Aorta (tissue), 5 donors: ENCODE measurements around the gene FERMT1. TPM values are rescaled to one million over a fixed set of nuclear protein-coding genes. Genes with fewer than 3 reads are reported as not detected.
"Not testable (repeated sequence)": the region's sequence is repeated elsewhere in the genome, so short reads cannot be mapped to it uniquely, and the experiment has no call there.

Experiments used
- ATAC-seq: fragments of 200-7000 bp; cut with Tn5 transposase; one replicate; pipeline ENCODE4 v1.9.1; 2022; ENCODE audit warnings: moderate library complexity; ENCODE audit not compliant: low FRiP score
- DNase-seq, 2 donors: peaks; one replicate each; pipeline ENCODE4 v3.0.0-alpha.2; 2020
- H3K27ac ChIP-seq, 2 donors: one replicate each; pipeline ENCODE4 v1.5.1; 2013; ENCODE audit warnings: low read length in 2 of 2, mild to moderate bottlenecking in 2 of 2, moderate library complexity in 2 of 2, control low read depth in 1 of 2, inconsistent platforms in 1 of 2, low read depth in 1 of 2
- H3K27me3 ChIP-seq, 2 donors: one replicate each; pipeline ENCODE4 v1.6.1; 2013; ENCODE audit warnings: control low read depth in 1 of 2, low read length in 1 of 2, mild to moderate bottlenecking in 1 of 2, moderate library complexity in 1 of 2; ENCODE audit not compliant: insufficient read depth in 2 of 2, control insufficient read depth in 1 of 2
- H3K36me3 ChIP-seq, 2 donors: one replicate each; pipeline ENCODE4 v1.6.1; 2013; ENCODE audit warnings: control low read depth in 1 of 2, low read length in 1 of 2, mild to moderate bottlenecking in 1 of 2; ENCODE audit not compliant: insufficient read depth in 2 of 2, control insufficient read depth in 1 of 2
- H3K4me1 ChIP-seq, 2 donors: one replicate each; pipeline ENCODE4 v1.6.1; 2013; ENCODE audit warnings: low read length in 2 of 2, control low read depth in 1 of 2, mild to moderate bottlenecking in 1 of 2, moderate library complexity in 1 of 2; ENCODE audit not compliant: insufficient read depth in 2 of 2, control insufficient read depth in 1 of 2
- H3K4me3 ChIP-seq, 2 donors: one replicate each; pipeline ENCODE4 v1.5.1; 2013; ENCODE audit warnings: low read length in 2 of 2, control low read depth in 1 of 2, mild to moderate bottlenecking in 1 of 2
- H3K9me3 ChIP-seq: one replicate; pipeline ENCODE4 v1.6.1; 2013; ENCODE audit warnings: mild to moderate bottlenecking, low read length; ENCODE audit not compliant: control insufficient read depth
- WGBS, 2 donors: extraction: QIAGEN DNeasy Blood & Tissue Kit; methylation state at CpG; one replicate each; pipeline ENCODE4 v1.1.7; 2013; 5-methylcytosine and 5-hydroxymethylcytosine counted together
- intact Hi-C, 2 donors: fragments of 100-400 bp; cut with DNase I; formaldehyde crosslinking; loops; one replicate each; pipeline versions ENCODE4 v1.14.2 to v1.15.0; 2022
- polyA plus RNA-seq, 2 donors: library from polyadenylated mRNA; stranded (reverse); fragments of 200-250 nt; gene quantifications; one replicate each; pipeline ENCODE4 v1.2.3, GENCODE V29; 2013
- total RNA-seq, 2 donors: library from RNA; stranded (reverse); fragmentation: NEBNext Ultra II Directional; extraction: Animal tissue kit (Norgen Biotek cat#: 25700); gene quantifications; one replicate each; pipeline ENCODE4 v1.2.1, GENCODE V29; 2021
- donor health status: healthy with polysubstance abuse.
- donor health status: Bipolar disorder and iron deficiency.
- donor health status: DM: no; HTN: no; CAD: no.
- donor health status: DM: no; HTN: no; CAD: no.
- donor health status: DM: yes; HTN: yes; CAD: no.

Gene FERMT1
- total and polyA plus RNA-seq, 4 donors: 0.03 to 1.5 (median 0.76) TPM

DNA sequence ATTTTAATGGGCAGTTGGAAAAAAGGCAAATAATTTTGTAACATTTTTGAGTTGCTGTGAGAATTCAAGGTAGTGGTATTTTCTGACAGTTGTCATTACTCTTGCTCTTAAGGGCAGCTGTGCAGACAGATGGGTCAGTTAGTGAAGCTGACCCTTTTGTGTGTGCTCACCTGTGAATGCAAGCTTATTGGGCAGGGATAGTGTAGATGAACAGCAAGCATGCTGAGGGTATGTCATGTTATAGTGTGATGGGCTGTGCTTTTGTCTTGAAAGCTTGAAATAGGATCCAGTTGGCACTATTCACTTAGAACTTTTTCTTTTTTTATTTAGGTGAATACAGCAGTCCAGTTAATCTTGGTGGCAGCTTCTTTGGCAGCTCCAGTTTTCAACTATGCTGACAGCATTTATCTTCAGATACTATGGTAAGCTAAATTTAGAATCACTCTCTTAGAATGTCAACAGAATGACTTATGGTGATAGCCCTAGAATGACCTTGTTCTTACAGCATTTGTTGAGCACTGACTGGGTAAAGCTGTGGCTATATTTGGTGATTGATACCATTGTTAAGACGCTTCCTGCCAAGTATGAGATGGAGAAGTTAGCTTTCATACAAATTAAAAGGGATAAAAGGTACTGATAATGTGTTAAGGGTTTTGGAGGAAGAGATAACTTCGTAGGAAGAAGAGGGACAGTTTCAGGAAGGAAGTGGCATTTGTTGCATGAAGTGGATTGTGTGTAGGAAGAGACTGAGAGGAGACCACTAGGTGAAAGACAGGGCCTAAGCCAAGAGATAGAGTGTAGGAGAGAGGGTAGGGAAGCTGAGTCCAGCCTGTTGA lies 88.5 kb downstream of the FERMT1 start:
- DNase-seq (no peak), ATAC-seq (no peak)
- intact Hi-C loops: no loop called here
- no peaks in the 10 kb centered on the region for H3K27me3 ChIP-seq
- H3K36me3 ChIP-seq: peaks cover 3 to 7% of the 10 kb centered on the region in 2 donors
- H3K9me3 ChIP-seq: no peaks in the 10 kb centered on the region
- WGBS, 2 donors: 13 to 18% methylated on average over 2 of the region's 2 CpGs
- H3K4me3 ChIP-seq: no peak overlapping the region
- H3K27ac ChIP-seq: peak overlapping the region in 1 of 2 donors; percentile 57
- peaks cover 4 to 5% of the 10 kb centered on the region in 2 donors for H3K4me1 ChIP-seq

DNA sequence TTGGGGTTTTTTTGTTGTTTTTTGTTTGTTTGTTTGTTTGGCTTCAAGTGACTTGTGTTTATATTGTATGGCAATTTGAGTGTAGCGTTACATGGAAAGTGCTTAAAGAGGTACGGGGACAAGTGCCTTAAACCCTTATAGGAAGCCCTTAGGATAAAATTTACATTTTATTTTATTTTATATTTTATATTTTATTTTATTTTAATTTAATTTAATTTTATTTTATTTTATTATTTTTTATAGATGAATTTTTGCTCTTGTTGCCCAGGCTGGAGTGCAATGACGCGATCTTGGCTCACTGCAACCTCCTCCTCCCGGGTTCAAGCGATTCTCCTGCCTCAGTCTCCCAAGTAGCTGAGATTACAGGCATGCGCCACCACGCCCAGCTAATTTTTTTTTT lies 89.9 kb downstream of the FERMT1 start:
- H3K4me3 ChIP-seq, H3K27ac ChIP-seq, H3K9me3 ChIP-seq, H3K36me3 ChIP-seq, intact Hi-C loops, H3K4me1 ChIP-seq, H3K27me3 ChIP-seq, ATAC-seq, DNase-seq: not testable (repeated sequence)
- 95 to 97% methylated on average over 8 of the region's 8 CpGs for WGBS, 2 donors

DNA sequence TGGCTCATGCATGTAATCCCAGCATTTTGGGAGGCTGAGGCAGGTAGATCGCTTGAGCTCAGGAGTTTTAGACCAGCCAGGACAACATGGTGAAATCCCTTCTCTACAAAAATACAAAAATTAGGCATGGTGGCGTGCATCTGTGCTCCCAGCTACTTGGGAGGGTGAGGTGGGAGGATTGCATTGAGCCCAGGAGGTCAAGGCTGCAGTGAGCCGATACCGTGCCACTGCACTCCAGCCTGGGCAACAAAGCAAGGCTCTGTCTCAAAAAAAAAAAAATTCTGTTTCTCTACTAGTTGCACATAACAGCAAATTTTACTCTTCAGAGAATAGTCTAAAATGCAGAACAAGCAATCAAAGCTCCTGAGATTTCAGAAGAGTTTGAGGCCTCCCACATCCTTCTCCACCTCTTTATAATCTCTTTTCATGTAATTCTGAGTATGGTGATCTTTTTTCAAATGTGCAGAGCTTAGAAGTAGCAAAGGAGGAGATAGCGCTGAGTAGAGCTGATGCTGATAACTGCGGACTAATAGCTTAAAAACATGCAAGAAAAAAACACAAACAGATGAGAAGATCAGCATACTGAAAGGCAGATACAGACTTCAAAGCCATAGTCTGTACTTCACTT lies 92.3 kb downstream of the FERMT1 start:
- Histone ChIP-seq H3K9me3 (no peaks in the 10 kb centered on the region), H3K4me1 (peaks cover 5 to 9% of the 10 kb centered on the region in 2 donors), H3K27ac (no peak overlapping the region), H3K36me3 (peaks cover 0 to 6% of the 10 kb centered on the region in 2 donors), H3K4me3 (no peak overlapping the region), H3K27me3 (no peaks in the 10 kb centered on the region)
- 90 to 93% methylated on average over 6 of the region's 6 CpGs for WGBS, 2 donors
- ATAC-seq: no peak
- no peak for DNase-seq
- intact Hi-C loops: no loop called here

GRCh38 chr20:6029538-6029937 lies 93.3 kb downstream of the FERMT1 start:
- Histone ChIP-seq H3K9me3 (no peaks in the 10 kb centered on the region), H3K36me3 (peaks cover 0 to 9% of the 10 kb centered on the region in 2 donors), H3K4me1 (peaks cover 5 to 9% of the 10 kb centered on the region in 2 donors), H3K27ac (no peak overlapping the region), H3K4me3 (no peak overlapping the region), H3K27me3 (no peaks in the 10 kb centered on the region)
- WGBS, 2 donors: 47 to 53% methylated on average over 6 of the region's 6 CpGs
- ATAC-seq (no peak), DNase-seq (no peak)
- intact Hi-C loops: no loop called here

GRCh38 chr20:6028818-6029217 lies 94.0 kb downstream of the FERMT1 start:
- Histone ChIP-seq H3K9me3 (no peaks in the 10 kb centered on the region), H3K27me3 (no peaks in the 10 kb centered on the region), H3K36me3 (peaks cover 0 to 9% of the 10 kb centered on the region in 2 donors), H3K4me3 (no peak overlapping the region), H3K27ac (no peak overlapping the region), H3K4me1 (peaks cover 2 to 9% of the 10 kb centered on the region in 2 donors)
- intact Hi-C loops: no loop called here
- DNase-seq (no peak), ATAC-seq (no peak)

DNA sequence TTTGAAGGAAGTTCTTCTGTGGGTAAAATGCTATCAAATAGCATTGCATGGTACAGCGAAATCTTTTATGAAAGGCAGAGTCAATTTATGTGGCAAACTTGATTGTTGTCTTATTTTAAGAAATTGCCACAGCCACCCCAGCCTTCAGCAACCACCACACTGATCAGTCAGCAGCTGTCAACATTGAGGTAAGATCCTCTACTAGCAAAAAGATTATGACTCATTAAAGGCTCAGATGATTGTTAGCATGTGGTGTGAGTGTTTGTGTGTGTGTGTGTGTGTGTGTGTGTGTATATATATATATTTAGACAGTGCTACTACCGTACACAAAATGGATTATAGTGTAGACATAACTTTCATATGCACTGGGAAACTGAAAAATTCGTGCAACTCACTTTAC lies 96.8 kb downstream of the FERMT1 start:
- Histone ChIP-seq H3K4me1 (peaks cover 0 to 8% of the 10 kb centered on the region in 2 donors), H3K36me3 (peaks cover 0 to 9% of the 10 kb centered on the region in 2 donors), H3K9me3 (no peaks in the 10 kb centered on the region), H3K27me3 (no peaks in the 10 kb centered on the region), H3K27ac (no peak overlapping the region), H3K4me3 (no peak overlapping the region)
- DNase-seq (no peak), ATAC-seq (no peak)
- intact Hi-C loops: no loop called here
- WGBS, 2 donors: 93 to 97% methylated on average over 3 of the region's 3 CpGs

Other genes with a start within 250 kb of the FERMT1 start
- not detected for gene CHGB, start 211.5 kb downstream of the FERMT1 start, total RNA-seq
- gene CHGB, start 211.5 kb downstream of the FERMT1 start, polyA plus RNA-seq: 1 to 10 TPM in 1 of 2 donors, under 1 TPM in 1; 0.10 to 1.6 TPM
- 10 to 100 TPM in 1 of 2 donors, 1 to 10 TPM in 1; 8.9 to 11.0 TPM for gene TRMT6, start 172.5 kb downstream of the FERMT1 start, total RNA-seq
- 1 to 10 TPM; 2.4 to 7.5 TPM for gene TRMT6, start 172.5 kb downstream of the FERMT1 start, polyA plus RNA-seq
- 1 to 10 TPM; 4.7 TPM for gene MCM8, start 172.4 kb downstream of the FERMT1 start, total RNA-seq
- gene MCM8, start 172.4 kb downstream of the FERMT1 start, polyA plus RNA-seq: 1 to 10 TPM; 1.6 to 3.5 TPM
- 10 to 100 TPM; 35.0 to 36.0 TPM for gene CRLS1, start 116.9 kb downstream of the FERMT1 start, total RNA-seq
- gene CRLS1, start 116.9 kb downstream of the FERMT1 start, polyA plus RNA-seq: 10 to 100 TPM; 34.2 to 43.3 TPM
- under 1 TPM in 1 of 2 donors, not detected in 1; 0.36 TPM for gene LRRN4, start 69.0 kb downstream of the FERMT1 start, total RNA-seq
- not detected for gene LRRN4, start 69.0 kb downstream of the FERMT1 start, polyA plus RNA-seq